Keratinocyte (primary cell): ENCODE data around the gene SEC11C.

Experiments
- EZH2 ChIP-seq: IDR thresholded peaks from one replicate; pipeline ENCODE4 v1.6.1; 2012; ENCODE audit warnings: inconsistent platforms, mild to moderate bottlenecking, low read length, moderate library complexity
- TF ChIP-seq, protein P1 (sequence below), 3 experiments: IDR thresholded peaks in 1 of 3; conservative IDR thresholded peaks in 1 of 3; optimal IDR thresholded peaks in 1 of 3; 2 replicates in 2 of 3; 3 replicates in 1 of 3; pipeline versions ENCODE3 to v1.5.1; 2011; ENCODE audit warnings: low read length in 3 of 3, mild to moderate bottlenecking in 3 of 3, moderate library complexity in 2 of 3, control low read depth in 1 of 3, inconsistent platforms in 1 of 3; ENCODE audit not compliant: insufficient read depth in 2 of 3; ENCODE audit errors: extremely low read depth in 1 of 3

DNA sequence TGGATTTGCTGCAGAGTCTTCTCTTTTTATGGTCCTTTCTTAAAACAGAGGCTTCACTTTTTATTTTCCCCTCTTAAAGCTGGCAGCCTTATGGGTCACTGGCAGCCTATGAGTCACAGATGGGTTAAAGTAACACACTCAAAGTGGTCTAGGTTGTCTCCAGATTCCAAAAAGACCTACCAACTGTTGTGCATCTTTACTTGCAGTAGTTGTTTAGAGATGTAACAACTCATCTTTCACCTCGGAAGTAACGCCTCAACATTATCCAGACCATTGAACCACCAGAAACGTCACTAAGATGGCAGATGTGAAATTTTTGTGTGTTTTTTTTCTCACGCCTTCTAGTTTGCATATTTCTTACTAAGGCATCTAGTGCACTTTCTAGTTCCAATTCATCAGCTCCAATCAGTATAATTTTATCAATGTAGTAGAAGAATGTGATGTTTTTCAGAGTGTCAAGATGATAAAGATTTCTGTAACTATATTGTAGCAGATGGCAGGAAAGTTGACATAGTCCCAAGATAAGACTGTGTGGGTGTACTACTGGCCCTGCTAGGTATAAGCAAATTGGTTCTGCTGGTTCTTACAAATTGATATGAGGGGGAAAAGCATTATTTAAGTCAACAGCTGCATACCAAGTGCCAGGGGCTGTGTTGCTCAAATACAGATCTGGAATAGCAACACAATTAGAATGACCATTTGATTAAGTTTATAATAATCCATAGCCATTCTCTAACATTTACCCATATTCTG, 9.6 kb upstream of the SEC11C start:
- TF ChIP-seq, protein P1, sequence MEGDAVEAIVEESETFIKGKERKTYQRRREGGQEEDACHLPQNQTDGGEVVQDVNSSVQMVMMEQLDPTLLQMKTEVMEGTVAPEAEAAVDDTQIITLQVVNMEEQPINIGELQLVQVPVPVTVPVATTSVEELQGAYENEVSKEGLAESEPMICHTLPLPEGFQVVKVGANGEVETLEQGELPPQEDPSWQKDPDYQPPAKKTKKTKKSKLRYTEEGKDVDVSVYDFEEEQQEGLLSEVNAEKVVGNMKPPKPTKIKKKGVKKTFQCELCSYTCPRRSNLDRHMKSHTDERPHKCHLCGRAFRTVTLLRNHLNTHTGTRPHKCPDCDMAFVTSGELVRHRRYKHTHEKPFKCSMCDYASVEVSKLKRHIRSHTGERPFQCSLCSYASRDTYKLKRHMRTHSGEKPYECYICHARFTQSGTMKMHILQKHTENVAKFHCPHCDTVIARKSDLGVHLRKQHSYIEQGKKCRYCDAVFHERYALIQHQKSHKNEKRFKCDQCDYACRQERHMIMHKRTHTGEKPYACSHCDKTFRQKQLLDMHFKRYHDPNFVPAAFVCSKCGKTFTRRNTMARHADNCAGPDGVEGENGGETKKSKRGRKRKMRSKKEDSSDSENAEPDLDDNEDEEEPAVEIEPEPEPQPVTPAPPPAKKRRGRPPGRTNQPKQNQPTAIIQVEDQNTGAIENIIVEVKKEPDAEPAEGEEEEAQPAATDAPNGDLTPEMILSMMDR (optimal IDR thresholded peaks at IDR 0.05 in 1 of 3, IDR thresholded peaks at IDR 0.05 in 1 of 3, conservative IDR thresholded peaks at IDR 0.05 in 1 of 3; ENCODE audit: extremely low read depth in 1 of 3, insufficient read depth in 2 of 3, low read length in 3 of 3) = no peak
- TF ChIP-seq EZH2 = no peak
